GM21717 (cell line): Measurements from ENCODE around the gene KCNG2.

Experiments used
- ATAC-seq: cut with Tn5 transposase; IDR thresholded peaks from one replicate; pipeline ENCODE4 v1.9.1; 2021; ENCODE audit warnings: mild to moderate bottlenecking, moderate library complexity; ENCODE audit not compliant: unreplicated experiment

The KCNG2 gene

GRCh38 chr18:79947881-79948610 lies 150.3 kb downstream of the KCNG2 start:
- no peak for ATAC-seq

GRCh38 chr18:79948719-79949411 lies 151.1 kb downstream of the KCNG2 start:
- ATAC-seq = no peak
